Right atrium auricular region (tissue), 2 donors: ENCODE measurements around the gene OLR1. TPM values are rescaled to one million over a fixed set of nuclear protein-coding genes. Genes with fewer than 3 reads are reported as not detected.
"Not testable (repeated sequence)": the region's sequence is repeated elsewhere in the genome, so short reads cannot be mapped to it uniquely, and the experiment has no call there.

ENCODE experiments used
- DNase-seq: peaks from one replicate; pipeline ENCODE4 v3.0.0-alpha.2; 2019; ENCODE audit warnings: low spot score
- H3K27ac ChIP-seq, 2 donors: fragments of 200-600 bp; sonication (generic); 1 replicate in 1 of 2; 2 replicates in 1 of 2; pipeline ENCODE4 v1.5.1; 2016 to 2019
- H3K27me3 ChIP-seq, 2 donors: fragments of 200-600 bp; sonication (generic); one replicate each; pipeline versions ENCODE4 v1.5.1 to v1.6.0; 2017 to 2019
- H3K36me3 ChIP-seq: fragments of 200-600 bp; sonication (generic); one replicate; pipeline ENCODE4 v1.5.1; 2016
- H3K4me1 ChIP-seq, 2 donors: fragments of 200-600 bp; sonication (generic); one replicate each; pipeline versions ENCODE4 v1.5.1 to v1.6.0; 2017 to 2019
- H3K4me3 ChIP-seq, 2 donors: fragments of 200-600 bp; sonication (generic); 1 replicate in 1 of 2; 2 replicates in 1 of 2; pipeline ENCODE4 v1.5.1; 2017 to 2019; ENCODE audit warnings: mild to moderate bottlenecking in 1 of 2, moderate library complexity in 1 of 2
- H3K9me3 ChIP-seq, 2 donors: fragments of 200-600 bp; sonication (generic); one replicate each; pipeline ENCODE4 v1.5.1; 2019
- CTCF ChIP-seq, 2 donors: fragments of 200-600 bp; sonication (generic); IDR thresholded peaks; one replicate each; pipeline ENCODE4 v1.5.1; 2019; ENCODE audit warnings: antibody characterized with exemption in 2 of 2
- total RNA-seq, 2 donors: library from RNA; depleted of rRNA; stranded (reverse); fragments of >200 nt; gene quantifications; one replicate each; pipeline ENCODE4 v1.1.0, GENCODE V29; 2016

OLR1 gene
- total RNA-seq, 2 donors from 2014 or later = 1.6 to 2.5 TPM

- peak; percentile 36 for DNase-seq
- TF ChIP-seq CTCF (IDR thresholded peaks at IDR 0.05) = no peak
- no peak overlapping the region for H3K27ac ChIP-seq
- no peaks in the 10 kb centered on the region for H3K36me3 ChIP-seq
- H3K4me1 ChIP-seq = no peaks in the 10 kb centered on the region
- no peak overlapping the region for H3K4me3 ChIP-seq
- no peaks in the 10 kb centered on the region for H3K27me3 ChIP-seq
- H3K9me3 ChIP-seq = no peaks in the 10 kb centered on the region
These were observed 24.3 kb upstream of the OLR1 start for GRCh38 chr12:10196210-10196609.

GRCh38 chr12:10194160-10194670 lies 22.3 kb upstream of the OLR1 start:
- DNase-seq = no peak
- Histone ChIP-seq H3K4me1 (no peaks in the 10 kb centered on the region), H3K4me3 (no peak overlapping the region), H3K36me3 (no peaks in the 10 kb centered on the region), H3K27me3 (no peaks in the 10 kb centered on the region), H3K27ac (no peak overlapping the region), H3K9me3 (no peaks in the 10 kb centered on the region)
- no peak for TF ChIP-seq CTCF (IDR thresholded peaks at IDR 0.05)

GRCh38 chr12:10191865-10192264 lies 19.9 kb upstream of the OLR1 start:
- no peak for TF ChIP-seq CTCF (IDR thresholded peaks at IDR 0.05)
- peak overlapping the region in 1 of 2 donors; percentile 13 for H3K27ac ChIP-seq
- H3K27me3 ChIP-seq = no peaks in the 10 kb centered on the region
- H3K4me3 ChIP-seq = no peak overlapping the region
- H3K9me3 ChIP-seq = no peaks in the 10 kb centered on the region
- H3K4me1 ChIP-seq = no peaks in the 10 kb centered on the region
- no peak for DNase-seq
- no peaks in the 10 kb centered on the region for H3K36me3 ChIP-seq

- Histone ChIP-seq H3K9me3 (no peaks in the 10 kb centered on the region), H3K4me1 (no peaks in the 10 kb centered on the region), H3K4me3 (no peak overlapping the region), H3K27ac (no peak overlapping the region), H3K27me3 (no peaks in the 10 kb centered on the region), H3K36me3 (no peaks in the 10 kb centered on the region)
- TF ChIP-seq CTCF (IDR thresholded peaks at IDR 0.05) = peak; percentile 70 to 83
- DNase-seq = peak; percentile 66
These were observed 18.8 kb upstream of the OLR1 start for GRCh38 chr12:10190558-10191388.

GRCh38 chr12:10189653-10190052 lies 17.7 kb upstream of the OLR1 start:
- no peak for TF ChIP-seq CTCF (IDR thresholded peaks at IDR 0.05)
- Histone ChIP-seq H3K4me3 (no peak overlapping the region), H3K36me3 (no peaks in the 10 kb centered on the region), H3K4me1 (no peaks in the 10 kb centered on the region), H3K27me3 (no peaks in the 10 kb centered on the region), H3K27ac (no peak overlapping the region), H3K9me3 (no peaks in the 10 kb centered on the region)
- no peak for DNase-seq

GRCh38 chr12:10186958-10187357 lies 15.0 kb upstream of the OLR1 start:
- not testable (repeated sequence) for DNase-seq, H3K9me3 ChIP-seq, H3K4me1 ChIP-seq, H3K27me3 ChIP-seq, H3K27ac ChIP-seq, H3K36me3 ChIP-seq, H3K4me3 ChIP-seq
